ENCODE results near the gene CRTC1. TPM values are rescaled to one million over a fixed set of nuclear protein-coding genes. Genes with fewer than 3 reads are reported as not detected.
"Not testable (repeated sequence)": the region's sequence is repeated elsewhere in the genome, so short reads cannot be mapped to it uniquely, and the experiment has no call there.

The CRTC1 gene
- total RNA-seq, 1 donor from 2014 or later: 15.5 TPM

DNA sequence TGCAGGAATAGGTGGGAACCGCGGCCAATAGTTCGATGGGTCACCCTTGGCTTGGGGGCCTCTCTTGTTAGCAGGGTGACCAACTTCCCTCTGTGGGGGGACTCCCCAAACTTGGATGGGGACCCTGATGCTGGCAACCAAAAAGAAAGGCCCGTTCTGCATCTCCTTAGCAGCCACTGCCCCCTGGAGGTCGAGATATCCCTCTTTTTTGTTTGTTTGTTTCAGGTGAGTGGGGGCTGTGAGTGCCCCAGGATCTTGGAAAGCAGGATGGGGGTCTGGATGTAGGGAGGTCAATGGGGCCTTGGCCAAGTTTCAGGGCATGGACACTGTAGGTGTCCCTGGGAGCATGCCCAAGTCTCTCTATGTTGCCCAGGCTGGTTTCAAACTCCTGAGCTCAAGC, 7.7 kb upstream of the CRTC1 start:
- DNase-seq (no peak), ATAC-seq (ENCODE audit: low read depth) (no peak)
- Mint-ChIP-seq H3K4me1 (no peaks in the 10 kb centered on the region), H3K9me3 (no peaks in the 10 kb centered on the region), H3K27me3 (peaks cover 2% of the 10 kb centered on the region), H3K36me3 (ENCODE audit: low read depth) (peaks cover 5% of the 10 kb centered on the region), H3K4me3 (no peak overlapping the region), H3K27ac (no peak overlapping the region)
- POLR2A ChIA-PET: no interaction called here
- TF ChIP-seq, protein P1, sequence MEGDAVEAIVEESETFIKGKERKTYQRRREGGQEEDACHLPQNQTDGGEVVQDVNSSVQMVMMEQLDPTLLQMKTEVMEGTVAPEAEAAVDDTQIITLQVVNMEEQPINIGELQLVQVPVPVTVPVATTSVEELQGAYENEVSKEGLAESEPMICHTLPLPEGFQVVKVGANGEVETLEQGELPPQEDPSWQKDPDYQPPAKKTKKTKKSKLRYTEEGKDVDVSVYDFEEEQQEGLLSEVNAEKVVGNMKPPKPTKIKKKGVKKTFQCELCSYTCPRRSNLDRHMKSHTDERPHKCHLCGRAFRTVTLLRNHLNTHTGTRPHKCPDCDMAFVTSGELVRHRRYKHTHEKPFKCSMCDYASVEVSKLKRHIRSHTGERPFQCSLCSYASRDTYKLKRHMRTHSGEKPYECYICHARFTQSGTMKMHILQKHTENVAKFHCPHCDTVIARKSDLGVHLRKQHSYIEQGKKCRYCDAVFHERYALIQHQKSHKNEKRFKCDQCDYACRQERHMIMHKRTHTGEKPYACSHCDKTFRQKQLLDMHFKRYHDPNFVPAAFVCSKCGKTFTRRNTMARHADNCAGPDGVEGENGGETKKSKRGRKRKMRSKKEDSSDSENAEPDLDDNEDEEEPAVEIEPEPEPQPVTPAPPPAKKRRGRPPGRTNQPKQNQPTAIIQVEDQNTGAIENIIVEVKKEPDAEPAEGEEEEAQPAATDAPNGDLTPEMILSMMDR (IDR thresholded peaks at IDR 0.05): no peak
- CTCF ChIA-PET: interaction anchor here (1.1 kb wide), 2 partner anchors 82 to 155 kb away, joined by 4 to 5 read pairs; no protein-coding TSS in a partner anchor
- intact Hi-C loops (cut with micrococcal nuclease): loop anchor here (1.0 to 10.0 kb wide), 2 partner anchors 81 to 221 kb away; no protein-coding TSS in a partner anchor

DNA sequence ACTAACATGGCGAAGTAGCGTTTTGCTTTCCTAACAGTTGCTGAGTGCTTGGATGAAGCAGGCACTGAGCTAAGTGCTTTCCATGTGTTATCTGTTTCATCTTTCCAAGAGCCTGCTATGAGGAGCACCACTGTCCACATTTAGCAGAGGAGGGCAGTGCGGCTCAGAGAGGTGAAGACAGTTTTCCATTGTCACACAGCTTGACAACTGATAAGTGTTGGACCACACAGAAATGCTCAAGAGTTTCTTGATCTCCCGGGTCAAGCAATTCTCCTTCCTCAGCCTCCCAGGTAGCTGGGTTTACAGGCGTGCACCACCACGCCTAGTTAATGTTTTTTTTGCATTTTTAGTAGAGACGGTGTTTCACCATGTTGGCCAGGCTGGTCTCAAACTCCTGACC, 6.8 kb upstream of the CRTC1 start:
- CTCF ChIA-PET: interaction anchor here (1.1 kb wide), 2 partner anchors 83 to 156 kb away, joined by 4 to 5 read pairs; no protein-coding TSS in a partner anchor
- H3K27me3 Mint-ChIP-seq: peaks cover 2% of the 10 kb centered on the region
- no peak for ATAC-seq (ENCODE audit: low read depth)
- no peaks in the 10 kb centered on the region for H3K4me1 Mint-ChIP-seq
- H3K9me3 Mint-ChIP-seq: no peaks in the 10 kb centered on the region
- H3K27ac Mint-ChIP-seq: no peak overlapping the region
- intact Hi-C loops (cut with micrococcal nuclease): loop anchor here (10.0 kb wide), 1 partner anchor 222 kb away; no protein-coding TSS in a partner anchor
- POLR2A ChIA-PET: interaction anchor here (0.5 kb wide), 1 partner anchor 141 kb away, joined by 4 read pairs; no protein-coding TSS in a partner anchor
- no peak overlapping the region for H3K4me3 Mint-ChIP-seq
- TF ChIP-seq, protein P1 (IDR thresholded peaks at IDR 0.05): no peak
- no peak for DNase-seq
- peaks cover 2% of the 10 kb centered on the region for H3K36me3 Mint-ChIP-seq (ENCODE audit: low read depth)

DNA sequence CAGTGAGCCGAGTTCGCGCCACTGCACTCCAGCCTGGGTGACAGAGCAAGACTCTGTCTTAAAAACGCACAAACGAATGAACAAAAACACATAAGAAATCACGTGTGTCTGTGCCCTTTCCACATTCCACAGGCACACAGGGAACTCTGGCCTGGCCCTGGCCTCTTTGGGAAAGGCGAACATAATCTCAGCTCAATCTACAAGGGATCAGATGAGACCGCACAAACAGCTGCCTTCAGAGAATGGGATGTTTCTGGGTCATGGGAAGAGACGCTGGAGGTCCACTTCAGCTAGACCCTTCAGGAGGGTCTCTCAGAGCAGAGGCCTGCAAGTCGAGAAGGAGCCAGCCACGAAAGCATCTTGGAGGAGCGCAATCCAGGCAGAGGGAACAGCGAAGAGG, 6.3 kb upstream of the CRTC1 start:
- intact Hi-C loops (cut with micrococcal nuclease): loop anchor here (10.0 kb wide), 1 partner anchor 222 kb away; no protein-coding TSS in a partner anchor
- TF ChIP-seq, protein P1 (IDR thresholded peaks at IDR 0.05): no peak
- CTCF ChIA-PET: no interaction called here
- no peaks in the 10 kb centered on the region for H3K9me3 Mint-ChIP-seq
- H3K4me3 Mint-ChIP-seq: no peak overlapping the region
- no peak overlapping the region for H3K27ac Mint-ChIP-seq
- no peaks in the 10 kb centered on the region for H3K4me1 Mint-ChIP-seq
- DNase-seq: no peak
- POLR2A ChIA-PET: interaction anchor here (0.5 kb wide), 1 partner anchor 141 kb away, joined by 4 read pairs; no protein-coding TSS in a partner anchor
- no peak for ATAC-seq (ENCODE audit: low read depth)
- no peaks in the 10 kb centered on the region for H3K36me3 Mint-ChIP-seq (ENCODE audit: low read depth)
- peaks cover 2% of the 10 kb centered on the region for H3K27me3 Mint-ChIP-seq

DNA sequence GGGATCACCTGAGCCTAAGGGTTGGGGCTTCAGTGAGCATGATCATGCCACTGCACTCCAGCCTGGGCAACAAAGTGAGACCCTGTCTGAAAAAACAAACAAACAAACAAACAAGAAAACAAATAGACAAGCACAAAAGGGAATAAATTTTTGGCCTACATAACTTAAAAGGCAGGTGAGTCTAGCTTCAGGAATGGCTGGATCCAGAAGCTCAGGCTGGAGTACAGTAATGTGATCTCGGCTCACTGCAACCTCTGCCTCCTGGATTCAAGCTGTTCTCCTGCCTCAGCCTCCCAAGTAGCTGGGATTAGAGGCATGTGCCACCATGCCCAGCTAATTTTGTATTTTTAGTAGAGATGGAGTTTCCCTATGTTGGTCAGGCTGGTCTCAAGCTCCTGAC, 3.3 kb upstream of the CRTC1 start:
- H3K9me3 Mint-ChIP-seq; DNase-seq; H3K27ac Mint-ChIP-seq; POLR2A ChIA-PET; H3K27me3 Mint-ChIP-seq; H3K4me3 Mint-ChIP-seq; ATAC-seq (ENCODE audit: low read depth); H3K36me3 Mint-ChIP-seq (ENCODE audit: low read depth); CTCF ChIA-PET: not testable (repeated sequence)
- intact Hi-C loops (cut with micrococcal nuclease): loop anchor here (5.0 kb wide), 1 partner anchor 237 kb away; the partner anchor contains the start of genes COPE and DDX49
- H3K4me1 Mint-ChIP-seq: peaks cover 18% of the 10 kb centered on the region

DNA sequence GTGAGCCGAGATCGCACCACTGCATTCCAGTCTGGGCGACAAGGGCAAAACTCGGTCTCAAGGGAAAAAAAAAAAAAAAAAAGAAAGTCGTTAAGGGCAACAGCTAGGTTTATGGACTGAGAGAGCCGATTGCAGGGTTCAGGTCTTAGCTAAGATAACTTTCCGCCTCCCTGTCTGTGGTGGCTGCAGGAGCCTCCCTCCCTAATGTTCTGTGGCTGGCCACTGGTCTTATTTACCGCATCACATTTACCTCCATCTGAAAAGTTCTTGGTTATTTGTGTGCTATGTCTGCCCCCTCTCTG, 722 bp upstream of the CRTC1 start:
- ChIA-PET CTCF (no interaction called here), POLR2A (interaction anchor here (0.8 to 1.6 kb wide), 4 partner anchors 18 to 162 kb away, joined by 3 to 8 read pairs (median 4); no protein-coding TSS in a partner anchor)
- H3K4me1 Mint-ChIP-seq: peaks cover 28% of the 10 kb centered on the region
- ATAC-seq (ENCODE audit: low read depth): no peak
- peak overlapping the region; percentile 87 for H3K4me3 Mint-ChIP-seq
- TF ChIP-seq, protein P1 (IDR thresholded peaks at IDR 0.05): no peak
- H3K36me3 Mint-ChIP-seq (ENCODE audit: low read depth): peaks cover 4% of the 10 kb centered on the region
- intact Hi-C loops (cut with micrococcal nuclease): loop anchor here (1.0 to 5.0 kb wide), 4 partner anchors 18 to 235 kb away; partner anchors contain the start of genes COPE, DDX49, ELL and KLHL26
- peak overlapping the region; percentile 87 for H3K27ac Mint-ChIP-seq
- H3K9me3 Mint-ChIP-seq: no peaks in the 10 kb centered on the region
- no peak for DNase-seq
- no peaks in the 10 kb centered on the region for H3K27me3 Mint-ChIP-seq
